ENCODE results near the gene OR10A6.

GRCh38 chr11:7968686-7969085 is 37.6 kb upstream of the OR10A6 start:
- TF ChIP-seq CTCF (IDR thresholded peaks at IDR 0.05; ENCODE audit: low read length), result no peak
- no peak for TF ChIP-seq EZH2 (optimal IDR thresholded peaks at IDR 0.05; ENCODE audit: low read depth, low read length)

Data from MM.1S (cell line).